ENCODE results near the gene SPRR2F.
"Not testable (repeated sequence)": the region's sequence is repeated elsewhere in the genome, so short reads cannot be mapped to it uniquely, and the experiment has no call there.

- not testable (repeated sequence) for TF ChIP-seq POLR2A (IDR thresholded peaks at IDR 0.05; ENCODE audit: low read depth, low read length); RCOR1 (IDR thresholded peaks at IDR 0.05; ENCODE audit: insufficient replicate concordance, low read length); CTCF (conservative IDR thresholded peaks at IDR 0.05; ENCODE audit: low read depth, low read length); RFX5 (IDR thresholded peaks at IDR 0.05; ENCODE audit: low read depth, low read length); USF2 (IDR thresholded peaks at IDR 0.05; ENCODE audit: low read depth, low read length); SMC3 (IDR thresholded peaks at IDR 0.05; ENCODE audit: low read depth, low read length); MXI1 (IDR thresholded peaks at IDR 0.05; ENCODE audit: borderline replicate concordance, low read depth, low read length); CHD1 (IDR thresholded peaks at IDR 0.05; ENCODE audit: low read depth, low read length); MAFK (IDR thresholded peaks at IDR 0.05; ENCODE audit: low read depth, low read length); BHLHE40 (IDR thresholded peaks at IDR 0.05; ENCODE audit: low read depth, low read length)
Observed at GRCh38 chr1:153112454-153112853, 862 bp downstream of the SPRR2F start.

Measured in IMR-90 (cell line).